Adrenal gland (tissue), 12 donors: ENCODE results near the gene PAXIP1. TPM values are rescaled to one million over a fixed set of nuclear protein-coding genes. Genes with fewer than 3 reads are reported as not detected.
A peak's percentile ranks its signal among the peaks of the same experiment; 100 is the strongest.

Source experiments
- DNase-seq, 7 donors: peaks; one replicate each; pipeline ENCODE4 v3.0.0-alpha.2; 2019 to 2020
- H3K27ac ChIP-seq, 5 donors: fragments of 200-600 bp; sonication (generic) in 4 of 5; 1 replicate in 3 of 5; 2 replicates in 2 of 5; pipeline versions ENCODE4 v1.5.1 to v1.8.0; 2016 to 2020; ENCODE audit warnings: mild to moderate bottlenecking in 1 of 5
- H3K27me3 ChIP-seq: fragments of 200-600 bp; 2 replicates; pipeline ENCODE4 v1.8.0; 2021
- H3K36me3 ChIP-seq, 2 donors: fragments of 200-600 bp; replicated peaks in 1 of 2; 1 replicate in 1 of 2; 2 replicates in 1 of 2; pipeline versions ENCODE4 v1.5.1 to v1.8.0; 2018 to 2022
- H3K4me1 ChIP-seq, 2 donors: fragments of 200-600 bp; replicated peaks in 1 of 2; 1 replicate in 1 of 2; 2 replicates in 1 of 2; pipeline versions ENCODE4 v1.5.1 to v1.8.0; 2018 to 2021
- H3K4me3 ChIP-seq, 4 donors: fragments of 200-600 bp; sonication (generic) in 3 of 4; one replicate each; pipeline ENCODE4 v1.5.1; 2016 to 2018
- H3K9me3 ChIP-seq, 3 donors: fragments of 200-600 bp; sonication (generic) in 1 of 3; replicated peaks in 1 of 3; 1 replicate in 2 of 3; 2 replicates in 1 of 3; pipeline versions ENCODE4 v1.5.1 to v1.8.0; 2016 to 2021
- POLR2A ChIP-seq, 2 donors: fragments of 450-650 bp; IDR thresholded peaks; one replicate each; pipeline ENCODE4 v1.6.1; 2017; ENCODE audit warnings: antibody characterized with exemption in 2 of 2, mild to moderate bottlenecking in 2 of 2, moderate library complexity in 1 of 2
- WGBS, 4 donors: extraction: QIAGEN DNeasy Blood & Tissue Kit in 2 of 4; methylation state at CpG; one replicate each; pipeline versions ENCODE4 v1.1.5 to v1.1.7; 2013 to 2017; 5-methylcytosine and 5-hydroxymethylcytosine counted together
- intact Hi-C, 2 donors: fragments of 100-400 bp; cut with DNase I; formaldehyde crosslinking; loops; one replicate each; pipeline versions ENCODE4 v1.14.1 to v1.15.0; 2022 to 2023
- polyA plus RNA-seq, 3 donors: library from polyadenylated mRNA; stranded (reverse); fragments of 200-250 nt in 2 of 3; fragments of 350-450 nt in 1 of 3; fragmentation: Illumina TruSeq in 1 of 3; extraction: RNeasy Lipid Tissue Mini Kit (QIAGEN cat#74804) in 1 of 3; gene quantifications; one replicate each; pipeline ENCODE4 v1.2.3, GENCODE V29; 2013 to 2014
- total RNA-seq, 9 donors: library from RNA; depleted of rRNA in 4 of 9; stranded (reverse); fragments of >200 nt in 4 of 9; fragments of 120-200 nt in 1 of 9; fragmentation: NEBNext Ultra II Directional in 1 of 9; extraction: Animal tissue kit (Norgen Biotek cat#: 25700) in 1 of 9; gene quantifications; one replicate each; pipeline versions ENCODE4 v1.1.0 to v1.2.4, GENCODE V29; 2013 to 2023
- TF ChIP-seq, protein P1 (sequence below), 6 experiments: fragments of 450-650 bp in 4 of 6; fragments of 200-600 bp in 2 of 6; sonication (generic) in 1 of 6; IDR thresholded peaks; 1 replicate in 5 of 6; 2 replicates in 1 of 6; pipeline versions ENCODE4 v1.5.1 to v1.8.0; 2016 to 2021; ENCODE audit warnings: antibody characterized with exemption in 6 of 6, mild to moderate bottlenecking in 2 of 6, moderate library complexity in 1 of 6
- donor health status: healthy with polysubstance abuse.
- donor health status: Bipolar disorder and iron deficiency.
- donor health status: DM: yes; HTN: yes; CAD: no.
- donor health status: DM: no; HTN: no; CAD: no.
- donor health status: DM: no; HTN: no; CAD: no.
- donor health status: DM: yes; HTN: yes; CAD: no.

The PAXIP1 gene
- total and polyA plus RNA-seq, 12 donors, result 4.1 to 11.7 (median 7.8) TPM

DNA sequence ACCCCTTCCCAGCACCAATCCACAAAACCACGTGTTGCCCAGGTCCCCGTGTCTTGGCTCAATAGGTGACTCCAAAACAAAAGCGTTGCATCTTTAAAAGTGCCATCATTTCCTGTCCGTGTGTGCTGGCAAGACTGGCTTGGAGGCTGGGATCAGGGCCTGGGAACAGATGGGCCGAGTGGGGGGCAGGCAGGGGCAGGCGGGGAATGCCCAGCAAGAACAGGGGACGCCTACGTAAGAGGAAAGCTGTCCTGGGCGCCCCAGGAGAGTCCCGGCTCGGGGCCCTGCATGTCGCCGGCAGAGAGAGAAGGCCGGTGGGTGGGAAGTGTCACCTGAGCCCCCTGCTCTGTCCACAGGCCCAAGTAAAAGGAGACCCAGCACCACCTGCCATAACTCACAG lies 86.5 kb downstream of the PAXIP1 start:
- H3K9me3 ChIP-seq, result no peaks in the 10 kb centered on the region
- peaks cover 12% of the 10 kb centered on the region for H3K27me3 ChIP-seq
- DNase-seq, result peak in 1 of 7 donors; percentile 24
- H3K27ac ChIP-seq, result no peak overlapping the region
- H3K36me3 ChIP-seq, result no peaks in the 10 kb centered on the region
- TF ChIP-seq, protein P1, sequence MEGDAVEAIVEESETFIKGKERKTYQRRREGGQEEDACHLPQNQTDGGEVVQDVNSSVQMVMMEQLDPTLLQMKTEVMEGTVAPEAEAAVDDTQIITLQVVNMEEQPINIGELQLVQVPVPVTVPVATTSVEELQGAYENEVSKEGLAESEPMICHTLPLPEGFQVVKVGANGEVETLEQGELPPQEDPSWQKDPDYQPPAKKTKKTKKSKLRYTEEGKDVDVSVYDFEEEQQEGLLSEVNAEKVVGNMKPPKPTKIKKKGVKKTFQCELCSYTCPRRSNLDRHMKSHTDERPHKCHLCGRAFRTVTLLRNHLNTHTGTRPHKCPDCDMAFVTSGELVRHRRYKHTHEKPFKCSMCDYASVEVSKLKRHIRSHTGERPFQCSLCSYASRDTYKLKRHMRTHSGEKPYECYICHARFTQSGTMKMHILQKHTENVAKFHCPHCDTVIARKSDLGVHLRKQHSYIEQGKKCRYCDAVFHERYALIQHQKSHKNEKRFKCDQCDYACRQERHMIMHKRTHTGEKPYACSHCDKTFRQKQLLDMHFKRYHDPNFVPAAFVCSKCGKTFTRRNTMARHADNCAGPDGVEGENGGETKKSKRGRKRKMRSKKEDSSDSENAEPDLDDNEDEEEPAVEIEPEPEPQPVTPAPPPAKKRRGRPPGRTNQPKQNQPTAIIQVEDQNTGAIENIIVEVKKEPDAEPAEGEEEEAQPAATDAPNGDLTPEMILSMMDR (IDR thresholded peaks at IDR 0.05), result no peak
- TF ChIP-seq POLR2A (IDR thresholded peaks at IDR 0.05), result no peak
- 79 to 88% (median 80%) methylated on average over 14 of the region's 14 CpGs for WGBS, 4 donors
- H3K4me3 ChIP-seq, result no peak overlapping the region
- peaks cover 0 to 7% of the 10 kb centered on the region in 2 donors for H3K4me1 ChIP-seq
- intact Hi-C loops, result loop anchor here in 1 of 2 donors (10.0 kb wide), 1 partner anchor 278 kb away; no protein-coding TSS in a partner anchor

DNA sequence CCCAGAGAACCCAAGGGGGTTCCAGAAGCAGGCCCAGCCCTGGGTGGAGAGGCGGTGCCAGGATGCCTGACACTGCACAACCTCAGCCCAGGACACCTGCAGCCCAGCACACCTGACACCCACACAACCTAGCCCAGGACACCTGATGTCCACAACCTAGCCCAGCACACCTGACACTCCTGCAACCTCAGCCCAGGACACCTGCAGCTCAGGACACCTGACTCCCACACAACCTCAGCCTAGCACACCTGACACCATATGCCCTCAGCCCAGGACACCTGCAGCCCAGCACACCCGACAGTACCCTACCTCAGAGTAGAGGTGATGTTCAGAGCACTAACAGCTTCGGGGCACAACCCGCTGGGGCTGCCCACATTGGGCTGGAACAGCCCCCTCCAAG lies 87.3 kb downstream of the PAXIP1 start:
- H3K4me1 ChIP-seq, result peaks cover 0 to 7% of the 10 kb centered on the region in 2 donors
- WGBS, 4 donors, result 80 to 90% (median 87%) methylated on average over 1 to 4 of the region's 4 CpGs

DNA sequence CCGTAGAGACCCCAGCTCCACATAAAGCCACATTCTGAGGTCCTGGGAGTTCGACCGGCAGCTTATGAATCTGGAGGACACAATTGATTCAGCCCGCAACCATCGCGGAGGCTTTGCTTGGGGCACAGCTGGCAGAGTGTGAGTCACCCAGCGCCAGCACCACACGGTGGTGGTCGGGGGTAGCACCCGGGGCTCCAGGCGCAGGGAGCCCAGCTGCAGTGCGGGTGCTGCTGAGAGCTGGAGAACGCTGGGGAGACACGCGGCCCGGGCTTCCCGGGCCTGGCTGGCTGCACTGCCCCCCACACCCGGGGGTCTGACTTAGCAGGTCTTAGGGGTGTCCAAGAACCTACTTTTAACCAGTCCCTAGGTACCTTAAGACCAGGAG lies 87.9 kb downstream of the PAXIP1 start:
- Histone ChIP-seq H3K4me1 (peaks cover 0 to 7% of the 10 kb centered on the region in 2 donors), H3K4me3 (no peak overlapping the region), H3K36me3 (no peaks in the 10 kb centered on the region), H3K9me3 (no peaks in the 10 kb centered on the region), H3K27me3 (peaks cover 12% of the 10 kb centered on the region), H3K27ac (no peak overlapping the region)
- DNase-seq, result peak in 1 of 7 donors; percentile 40
- no peak for TF ChIP-seq POLR2A (IDR thresholded peaks at IDR 0.05)
- TF ChIP-seq, protein P1 (IDR thresholded peaks at IDR 0.05), result no peak
- intact Hi-C loops, result loop anchor here in 1 of 2 donors (10.0 kb wide), 1 partner anchor 280 kb away; no protein-coding TSS in a partner anchor
- WGBS, 4 donors, result 75 to 88% (median 81%) methylated on average over 8 to 18 of the region's 18 CpGs

More for the DNA sequence above, 87.3 kb downstream of the PAXIP1 start:
- Histone ChIP-seq H3K27me3 (peaks cover 12% of the 10 kb centered on the region), H3K4me3 (no peak overlapping the region), H3K27ac (no peak overlapping the region), H3K9me3 (no peaks in the 10 kb centered on the region), H3K36me3 (no peaks in the 10 kb centered on the region)
- intact Hi-C loops, result loop anchor here in 1 of 2 donors (10.0 kb wide), 1 partner anchor 279 kb away; no protein-coding TSS in a partner anchor
- peak in 1 of 7 donors; percentile 34 for DNase-seq
- TF ChIP-seq POLR2A (IDR thresholded peaks at IDR 0.05), result no peak
- TF ChIP-seq, protein P1 (IDR thresholded peaks at IDR 0.05), result no peak

DNA sequence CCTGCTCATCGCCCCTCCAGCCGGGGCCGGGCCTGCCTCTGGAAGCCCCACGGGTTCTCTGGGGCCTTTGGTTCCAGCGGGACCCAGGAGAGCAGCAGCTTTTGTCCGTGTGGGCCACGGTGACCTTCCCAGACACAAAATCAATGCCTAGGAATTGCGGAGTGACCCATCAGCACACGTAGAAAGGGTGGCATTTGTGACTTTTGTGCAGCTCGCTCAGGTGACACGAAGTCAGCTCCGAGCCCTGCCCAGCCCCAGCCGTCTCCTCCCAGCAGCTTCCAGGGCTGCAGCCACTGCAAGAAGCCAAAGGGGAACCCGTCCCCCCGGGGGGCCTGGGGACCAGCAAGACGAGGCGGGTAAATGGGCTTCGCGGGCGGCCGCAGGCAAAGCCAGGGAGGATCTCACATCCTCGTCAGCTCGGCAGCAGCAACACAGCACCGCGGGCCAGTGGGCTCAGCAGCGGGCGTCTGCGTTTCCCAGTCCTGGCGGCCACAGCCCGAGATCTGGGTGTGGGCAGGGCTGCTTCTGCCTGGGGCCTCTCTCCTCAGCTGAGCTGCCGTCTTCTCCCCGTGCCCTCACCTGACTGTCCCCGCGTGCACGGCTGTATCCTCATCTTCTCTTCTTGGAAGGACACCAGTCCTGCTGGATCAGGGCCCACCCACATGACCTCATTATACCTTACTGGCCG lies 88.5 kb downstream of the PAXIP1 start:
- H3K27me3 ChIP-seq, result peaks cover 12% of the 10 kb centered on the region
- no peak overlapping the region for H3K27ac ChIP-seq
- H3K4me1 ChIP-seq, result peaks cover 0 to 7% of the 10 kb centered on the region in 2 donors
- no peaks in the 10 kb centered on the region for H3K36me3 ChIP-seq
- no peaks in the 10 kb centered on the region for H3K9me3 ChIP-seq
- no peak overlapping the region for H3K4me3 ChIP-seq
- DNase-seq, result peak in 1 of 7 donors; percentile 43
- intact Hi-C loops, result loop anchor here in 1 of 2 donors (10.0 kb wide), 1 partner anchor 280 kb away; no protein-coding TSS in a partner anchor
- TF ChIP-seq POLR2A (IDR thresholded peaks at IDR 0.05), result no peak
- TF ChIP-seq, protein P1 (IDR thresholded peaks at IDR 0.05), result no peak
- 52 to 79% (median 58%) methylated on average over 18 to 36 of the region's 36 CpGs for WGBS, 4 donors
